OCI-LY1 (cell line): ENCODE data around the gene ATP11A.

Source experiments
- H2AFZ ChIP-seq: fragments of 200-600 bp; sonication (generic), shearing (Covaris generic); 2 replicates; pipeline ENCODE4 v1.6.0; 2014; ENCODE audit warnings: antibody characterized with exemption, mild to moderate bottlenecking, low read length
- H3F3A ChIP-seq: fragments of 200-600 bp; sonication (generic), shearing (Covaris generic); 2 replicates; pipeline ENCODE4 v1.6.0; 2014; ENCODE audit warnings: mild to moderate bottlenecking, antibody characterized with exemption, low read length, moderate library complexity; ENCODE audit not compliant: insufficient read depth
- H3K27ac ChIP-seq: fragments of 200-600 bp; sonication (generic); 2 replicates; pipeline ENCODE4 v1.5.1; 2014; ENCODE audit warnings: low read length, mixed run types, mild to moderate bottlenecking, low read depth; ENCODE audit not compliant: poor library complexity, severe bottlenecking
- H3K27me3 ChIP-seq: fragments of 200-600 bp; sonication (generic); 2 replicates; pipeline ENCODE4 v1.6.0; 2014; ENCODE audit warnings: antibody characterized with exemption, mild to moderate bottlenecking, low read length, moderate library complexity; ENCODE audit not compliant: insufficient read depth
- H3K36me3 ChIP-seq: fragments of 200-600 bp; sonication (generic); 2 replicates; pipeline ENCODE4 v1.6.1; 2014; ENCODE audit warnings: mild to moderate bottlenecking, antibody characterized with exemption, low read length, moderate library complexity, mixed read lengths; ENCODE audit not compliant: insufficient read depth
- H3K4me1 ChIP-seq: fragments of 200-600 bp; sonication (generic); 2 replicates; pipeline ENCODE4 v1.5.1; 2014; ENCODE audit warnings: mild to moderate bottlenecking, low read length, moderate library complexity; ENCODE audit not compliant: insufficient read depth, severe bottlenecking
- H3K4me2 ChIP-seq: fragments of 200-600 bp; sonication (generic), shearing (Covaris generic); 2 replicates; pipeline ENCODE4 v1.6.1; 2014; ENCODE audit warnings: low read length
- H3K4me3 ChIP-seq: fragments of 200-600 bp; sonication (generic); 2 replicates; pipeline ENCODE4 v1.5.1; 2014; ENCODE audit warnings: low read length, low read depth, mild to moderate bottlenecking, mixed read lengths; ENCODE audit not compliant: poor library complexity, severe bottlenecking
- H3K79me2 ChIP-seq: fragments of 200-600 bp; shearing (Covaris generic); 2 replicates; pipeline ENCODE4 v1.6.1; 2016; ENCODE audit warnings: mixed run types, low read length, mixed read lengths; ENCODE audit not compliant: insufficient read depth
- H3K9ac ChIP-seq: fragments of 200-600 bp; sonication (generic), shearing (Covaris generic); 2 replicates; pipeline ENCODE4 v1.6.1; 2014; ENCODE audit warnings: mild to moderate bottlenecking, low read length, mixed read lengths
- H3K9me2 ChIP-seq: fragments of 200-600 bp; sonication (generic), shearing (Covaris generic); 2 replicates; pipeline ENCODE4 v1.6.1; 2014; ENCODE audit warnings: low read depth, mild to moderate bottlenecking, low read length, mixed read lengths
- H3K9me3 ChIP-seq: fragments of 200-600 bp; shearing (Covaris generic); 2 replicates; pipeline ENCODE4 v1.6.1; 2014; ENCODE audit warnings: low read length, mixed read lengths
- H4K20me1 ChIP-seq: fragments of 200-600 bp; sonication (generic), shearing (Covaris generic); 2 replicates; pipeline ENCODE4 v1.6.0; 2016; ENCODE audit warnings: mild to moderate bottlenecking, low read length; ENCODE audit not compliant: insufficient read depth
- CTCF ChIP-seq: fragments of 200-600 bp; sonication (generic), shearing (Covaris generic); IDR thresholded peaks from 2 replicates; pipeline ENCODE4 v1.5.1; 2017; ENCODE audit warnings: mild to moderate bottlenecking, antibody characterized with exemption, low read length, moderate library complexity, mixed read lengths
- EZH2 ChIP-seq: fragments of 200-600 bp; sonication (generic), shearing (Covaris generic); IDR thresholded peaks from 2 replicates; pipeline ENCODE4 v1.8.0; 2017; ENCODE audit warnings: borderline replicate concordance, mixed run types, mild to moderate bottlenecking, antibody characterized with exemption, low read length, moderate library complexity, mixed read lengths

Gene ATP11A

DNA sequence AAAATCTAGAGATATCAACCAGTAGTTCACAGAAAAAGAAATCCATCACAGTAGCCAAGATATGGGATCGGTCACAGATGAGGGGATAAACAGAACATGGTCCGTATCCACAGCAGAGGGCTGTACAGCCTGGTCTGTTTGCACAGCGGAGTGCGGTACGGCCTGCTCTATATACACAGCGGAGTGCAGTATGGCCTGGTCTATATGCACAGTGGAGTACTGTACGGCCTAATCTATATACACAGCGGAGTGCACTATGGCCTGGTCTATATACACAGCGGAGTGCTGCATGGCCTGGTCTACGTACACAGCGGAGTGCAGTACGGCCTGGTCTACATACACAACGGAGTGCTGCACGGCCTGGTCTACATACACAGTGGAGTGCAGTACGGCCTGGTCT, 236.2 kb downstream of the ATP11A start:
- Histone ChIP-seq H3K9me3 (no peaks in the 10 kb centered on the region), H3F3A (no peaks in the 10 kb centered on the region), H3K9me2 (no peaks in the 10 kb centered on the region), H3K4me3 (no peak overlapping the region), H3K4me1 (no peaks in the 10 kb centered on the region), H3K27me3 (peaks cover under 1% of the 10 kb centered on the region; the same call in 1 of the 2 replicates), H2AFZ (no peak overlapping the region), H3K36me3 (no peaks in the 10 kb centered on the region), H3K79me2 (no peaks in the 10 kb centered on the region), H4K20me1 (no peaks in the 10 kb centered on the region), H3K4me2 (no peak overlapping the region), H3K9ac (no peak overlapping the region), H3K27ac (no peak overlapping the region)
- TF ChIP-seq CTCF (no peak), EZH2 (no peak)

- H3K4me1 ChIP-seq: no peaks in the 10 kb centered on the region
- no peak overlapping the region for H2AFZ ChIP-seq
- no peak overlapping the region for H3K4me3 ChIP-seq
- no peak overlapping the region for H3K4me2 ChIP-seq
- peaks cover 6% of the 10 kb centered on the region; the same call in 1 of the 2 replicates for H3K27me3 ChIP-seq
- TF ChIP-seq EZH2: no peak
- TF ChIP-seq CTCF: no peak
- no peak overlapping the region for H3K9ac ChIP-seq
- no peaks in the 10 kb centered on the region for H4K20me1 ChIP-seq
- H3K79me2 ChIP-seq: no peaks in the 10 kb centered on the region
- no peaks in the 10 kb centered on the region for H3K9me2 ChIP-seq
- H3K27ac ChIP-seq: no peak overlapping the region
- no peaks in the 10 kb centered on the region for H3F3A ChIP-seq
- H3K36me3 ChIP-seq: no peaks in the 10 kb centered on the region
- no peaks in the 10 kb centered on the region for H3K9me3 ChIP-seq
These were observed 237.2 kb downstream of the ATP11A start for GRCh38 chr13:112926993-112927392.

DNA sequence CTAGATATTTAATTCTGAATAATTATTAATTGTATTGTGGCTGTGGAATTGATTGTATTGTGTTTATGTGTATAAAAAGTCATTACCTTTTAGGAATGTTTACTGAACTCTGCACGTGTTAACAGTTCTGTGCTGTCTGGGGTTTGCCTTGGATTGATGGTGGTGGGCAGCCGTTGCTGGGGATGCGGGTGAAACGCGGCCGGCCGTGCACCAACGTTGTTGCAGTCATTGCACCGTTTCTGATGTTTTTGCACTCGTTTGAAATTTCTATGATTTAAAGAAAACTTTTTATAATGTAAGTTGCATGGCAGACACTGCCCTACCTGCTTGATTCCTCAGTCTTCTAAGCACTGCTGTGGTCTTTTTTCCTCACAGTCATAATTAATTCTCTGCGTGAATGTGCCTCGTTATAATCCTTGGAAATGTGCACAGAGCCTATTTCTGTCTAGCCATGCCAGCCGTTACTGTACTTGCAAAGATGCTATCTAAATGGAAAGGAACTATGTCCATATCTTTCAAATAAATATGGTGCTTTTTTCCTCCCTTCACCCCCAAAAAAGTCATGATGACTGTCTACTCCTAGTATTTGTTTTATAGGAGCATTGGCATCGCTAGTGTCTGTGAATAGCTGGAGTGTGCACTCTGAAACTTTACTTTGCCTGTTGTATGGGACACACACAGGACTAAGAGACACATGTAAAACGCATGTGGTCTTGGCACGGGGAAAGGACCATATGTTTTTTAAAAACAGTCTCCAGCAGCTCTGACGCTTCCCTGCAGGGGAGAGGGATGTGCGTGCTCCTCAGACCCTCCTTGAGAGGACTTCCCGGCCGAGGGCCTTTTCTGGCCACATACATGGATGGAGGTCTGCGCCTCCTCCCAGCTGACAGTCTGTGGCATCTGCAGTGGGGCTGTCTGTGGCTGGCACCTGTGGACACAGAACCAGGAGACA, 238.5 kb downstream of the ATP11A start:
- Histone ChIP-seq H3K9me3 (no peaks in the 10 kb centered on the region), H3K79me2 (no peaks in the 10 kb centered on the region), H3K4me2 (no peak overlapping the region), H3K9me2 (no peaks in the 10 kb centered on the region), H3K4me1 (no peaks in the 10 kb centered on the region), H3K27me3 (peaks cover 6% of the 10 kb centered on the region; the same call in 1 of the 2 replicates), H3K27ac (no peak overlapping the region), H3F3A (no peaks in the 10 kb centered on the region), H4K20me1 (no peaks in the 10 kb centered on the region), H3K4me3 (no peak overlapping the region), H2AFZ (no peak overlapping the region), H3K36me3 (no peaks in the 10 kb centered on the region), H3K9ac (no peak overlapping the region)
- TF ChIP-seq EZH2 (no peak), CTCF (no peak)
